Activated naive CD4-positive, alpha-beta T cell treated with anti-CD3 and anti-CD28 coated beads, Interleukin-2, amount 10 ng/mL, durations not matched to agents 7 days and 5 days (primary cell): ENCODE measurements around the gene EIF4G3.
"Not testable (repeated sequence)": the region's sequence is repeated elsewhere in the genome, so short reads cannot be mapped to it uniquely, and the experiment has no call there.

Source experiments
- CTCF ChIA-PET: fragments of 350-600 bp; sonication (Branson Sonifier 250); formaldehyde crosslinking; loops from one replicate; lab custom pipeline; 2021; ENCODE audit warnings: antibody characterized with exemption; lab: Charles Lee
- DNase-seq: peaks from one replicate; pipeline ENCODE4 v3.0.0-alpha.2; 2020
- H3K27ac Mint-ChIP-seq: one replicate; pipeline ENCODE4 v1.8.0; 2021; ENCODE audit warnings: mild to moderate bottlenecking, moderate library complexity, mixed read lengths
- H3K27me3 Mint-ChIP-seq: one replicate; pipeline ENCODE4 v1.8.0; 2021; ENCODE audit warnings: mild to moderate bottlenecking, mixed read lengths
- H3K36me3 Mint-ChIP-seq: one replicate; pipeline ENCODE4 v1.8.0; 2021; ENCODE audit warnings: mixed read lengths
- H3K4me1 Mint-ChIP-seq: one replicate; pipeline ENCODE4 v1.8.0; 2021; ENCODE audit warnings: mixed read lengths
- H3K4me3 Mint-ChIP-seq: one replicate; pipeline ENCODE4 v1.8.0; 2021; ENCODE audit warnings: mild to moderate bottlenecking, moderate library complexity, mixed read lengths
- H3K9me3 Mint-ChIP-seq: one replicate; pipeline ENCODE4 v1.8.0; 2021; ENCODE audit warnings: mixed read lengths

EIF4G3 gene

DNA sequence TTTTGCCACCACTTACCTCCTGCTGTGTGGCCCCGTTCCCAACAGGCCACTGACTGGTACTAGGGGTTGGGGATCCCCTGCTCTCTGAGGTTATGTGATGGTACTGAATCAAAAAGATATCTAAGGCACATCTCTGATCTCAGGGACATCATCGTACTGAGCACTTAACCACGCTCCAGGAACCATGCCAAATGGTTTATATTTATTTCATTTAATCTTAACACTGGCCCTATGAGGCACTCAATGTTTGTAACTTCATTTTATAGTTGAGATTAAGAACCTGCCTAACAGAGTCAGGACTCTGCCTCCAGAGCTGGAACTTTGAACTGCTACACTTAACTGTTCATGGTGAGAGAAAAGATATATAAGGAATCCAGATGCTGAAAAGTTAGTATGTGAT is 291.6 kb downstream of the EIF4G3 start:
- no peak for DNase-seq
- H3K4me1 Mint-ChIP-seq = no peaks in the 10 kb centered on the region
- peaks cover 1% of the 10 kb centered on the region for H3K36me3 Mint-ChIP-seq
- no peak overlapping the region for H3K4me3 Mint-ChIP-seq
- no peaks in the 10 kb centered on the region for H3K9me3 Mint-ChIP-seq
- no peaks in the 10 kb centered on the region for H3K27me3 Mint-ChIP-seq
- H3K27ac Mint-ChIP-seq = no peak overlapping the region
- CTCF ChIA-PET = no interaction called here

DNA sequence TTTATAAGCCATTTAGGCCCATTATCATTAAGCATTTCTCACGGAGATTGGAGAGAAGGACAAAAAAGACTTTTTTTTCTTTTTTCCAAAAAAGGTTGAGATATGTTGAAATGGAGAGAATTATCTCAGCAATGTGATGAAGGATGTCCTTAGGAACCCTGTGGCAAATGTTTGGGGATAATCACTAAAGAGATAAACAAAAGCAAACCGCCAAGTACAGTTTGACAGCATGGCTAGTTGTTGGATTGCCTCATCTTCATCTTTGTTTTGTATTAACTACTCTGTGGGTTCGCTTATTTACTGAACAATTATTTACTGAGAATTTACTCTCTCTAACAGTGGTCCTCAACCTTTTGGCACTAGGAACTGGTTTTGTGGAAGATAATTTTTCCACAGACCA is 292.2 kb downstream of the EIF4G3 start:
- H3K27ac Mint-ChIP-seq = no peak overlapping the region
- H3K36me3 Mint-ChIP-seq = peaks cover 1% of the 10 kb centered on the region
- no peak overlapping the region for H3K4me3 Mint-ChIP-seq
- no peaks in the 10 kb centered on the region for H3K27me3 Mint-ChIP-seq
- DNase-seq = no peak
- H3K9me3 Mint-ChIP-seq = no peaks in the 10 kb centered on the region
- CTCF ChIA-PET = no interaction called here
- no peaks in the 10 kb centered on the region for H3K4me1 Mint-ChIP-seq

DNA sequence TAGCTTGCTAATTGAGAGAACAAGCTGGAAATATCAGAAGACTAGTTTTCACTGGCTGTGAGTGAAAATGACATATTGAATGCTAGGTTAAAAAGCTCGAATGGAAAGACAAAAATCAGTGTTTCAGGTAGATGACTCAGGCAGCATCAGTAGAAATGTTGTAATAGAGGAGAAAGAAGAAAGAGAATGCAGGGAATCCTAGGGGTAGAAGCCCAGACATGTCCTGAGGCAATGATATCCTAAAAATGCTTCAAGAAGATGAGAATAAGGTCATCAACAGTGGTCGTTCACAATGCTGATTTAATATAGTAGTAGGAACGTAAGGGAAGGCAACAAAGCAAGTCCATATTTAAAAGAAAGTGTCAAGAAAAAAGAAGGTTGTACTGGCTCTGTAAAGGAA is 292.9 kb downstream of the EIF4G3 start:
- no peak for DNase-seq
- Mint-ChIP-seq H3K36me3 (peaks cover 4% of the 10 kb centered on the region), H3K9me3 (no peaks in the 10 kb centered on the region), H3K27ac (no peak overlapping the region), H3K27me3 (no peaks in the 10 kb centered on the region), H3K4me3 (no peak overlapping the region), H3K4me1 (no peaks in the 10 kb centered on the region)
- CTCF ChIA-PET = no interaction called here

DNA sequence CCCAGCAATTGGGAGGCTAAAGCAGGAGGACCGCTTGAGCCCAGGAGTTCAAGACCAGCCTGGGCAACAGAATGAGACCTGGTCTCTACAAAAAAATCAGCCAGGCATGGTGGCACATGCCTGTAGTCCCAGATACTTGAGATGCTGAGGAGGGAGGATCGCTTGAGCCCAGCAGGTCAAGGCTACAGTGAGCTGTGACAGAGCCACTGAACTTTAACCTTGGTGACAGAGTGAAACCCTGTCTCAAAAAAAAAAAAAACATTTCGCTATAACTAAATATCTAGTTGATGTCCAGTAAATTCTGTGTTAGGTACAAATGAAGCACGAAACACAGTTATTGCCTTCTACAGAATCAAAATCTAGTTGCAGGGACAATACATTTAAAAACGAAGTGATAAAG is 293.9 kb downstream of the EIF4G3 start:
- H3K27ac Mint-ChIP-seq = no peak overlapping the region
- CTCF ChIA-PET = no interaction called here
- peaks cover 10% of the 10 kb centered on the region for H3K36me3 Mint-ChIP-seq
- H3K27me3 Mint-ChIP-seq = no peaks in the 10 kb centered on the region
- H3K4me1 Mint-ChIP-seq = no peaks in the 10 kb centered on the region
- no peak overlapping the region for H3K4me3 Mint-ChIP-seq
- DNase-seq = no peak
- H3K9me3 Mint-ChIP-seq = no peaks in the 10 kb centered on the region

DNA sequence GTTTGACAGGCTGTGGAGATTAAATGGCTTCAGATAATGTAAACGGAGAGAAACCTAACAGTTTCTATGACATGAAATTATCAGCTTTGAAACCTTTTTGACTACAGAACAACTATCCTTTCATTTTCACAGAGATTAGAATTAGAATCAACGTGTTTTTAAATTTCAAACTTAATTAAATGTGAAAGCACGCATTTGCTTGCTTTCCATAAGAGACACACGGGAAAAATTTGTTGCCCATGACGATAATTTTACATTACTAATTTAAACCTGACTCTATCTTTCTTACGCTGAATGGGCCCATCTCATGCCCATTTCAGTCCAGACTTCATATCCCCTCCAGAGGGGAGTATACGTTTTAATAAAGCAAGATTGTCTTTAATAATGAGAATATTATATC is 297.9 kb downstream of the EIF4G3 start:
- Mint-ChIP-seq H3K9me3 (no peaks in the 10 kb centered on the region), H3K27me3 (no peaks in the 10 kb centered on the region), H3K27ac (no peak overlapping the region), H3K36me3 (peaks cover 18% of the 10 kb centered on the region), H3K4me1 (peaks cover 9% of the 10 kb centered on the region), H3K4me3 (no peak overlapping the region)
- no peak for DNase-seq
- CTCF ChIA-PET = no interaction called here

DNA sequence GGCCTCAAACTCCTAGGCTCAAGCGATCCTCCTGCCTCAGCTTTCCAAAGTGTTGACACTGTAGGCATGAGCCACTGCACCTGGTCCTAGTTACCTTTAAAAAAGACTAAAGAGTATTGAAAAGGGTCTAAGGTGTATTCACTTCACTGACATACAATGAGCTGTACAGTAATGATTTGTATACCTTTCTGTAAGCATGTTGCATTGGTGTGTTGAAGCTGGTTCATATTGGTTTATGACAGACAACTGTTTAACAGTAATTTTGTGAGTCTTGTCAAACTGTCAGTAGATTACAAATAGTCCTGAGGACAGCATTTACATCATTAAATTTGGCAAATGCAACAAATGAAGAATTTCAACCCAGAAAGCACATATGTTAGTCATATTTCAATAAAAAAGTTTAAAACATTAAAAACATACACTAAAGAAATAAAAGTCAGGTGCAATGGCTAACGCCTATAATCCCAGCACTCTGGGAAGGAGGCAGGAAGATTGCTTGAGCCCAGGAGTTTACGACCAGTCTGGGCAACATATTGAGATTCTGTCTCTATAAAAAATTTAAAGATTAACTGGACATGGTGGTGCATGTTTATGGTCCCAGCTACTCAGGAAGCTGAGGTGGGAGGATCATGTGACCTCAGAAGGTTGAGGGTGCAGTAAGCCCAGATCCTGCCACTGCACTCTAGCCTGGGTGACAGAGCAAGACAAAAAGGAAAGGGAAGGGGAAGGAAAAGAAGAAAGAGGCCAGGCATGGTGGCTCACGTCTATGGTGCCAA is 301.3 kb downstream of the EIF4G3 start:
- CTCF ChIA-PET = interaction anchor here (0.6 kb wide), 1 partner anchor 161 kb away, joined by 3 read pairs; no protein-coding TSS in a partner anchor

DNA sequence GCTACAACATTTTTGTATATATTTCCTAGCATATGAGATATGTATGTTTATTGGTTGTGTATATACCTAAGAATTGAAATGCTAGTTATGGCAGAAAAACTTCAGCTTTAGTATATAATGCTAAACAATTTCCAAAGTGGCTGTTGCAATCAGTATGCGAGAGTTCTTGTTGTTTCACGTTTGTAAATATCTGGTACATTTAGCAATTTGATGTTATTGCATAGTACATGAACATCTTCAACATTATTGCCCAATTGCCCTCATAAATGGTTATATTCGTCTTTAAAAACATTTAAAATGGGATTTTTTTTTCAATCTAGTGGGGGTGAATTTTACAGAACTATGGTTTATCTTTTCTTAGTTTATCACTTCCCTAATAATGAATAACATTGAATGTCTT is 303.4 kb downstream of the EIF4G3 start:
- Mint-ChIP-seq H3K9me3 (no peaks in the 10 kb centered on the region), H3K4me1 (peaks cover 15% of the 10 kb centered on the region), H3K27ac (no peak overlapping the region), H3K27me3 (no peaks in the 10 kb centered on the region), H3K36me3 (peaks cover 12% of the 10 kb centered on the region), H3K4me3 (no peak overlapping the region)
- DNase-seq = no peak
- CTCF ChIA-PET = no interaction called here

More for the DNA sequence above, 301.3 kb downstream of the EIF4G3 start:
- Mint-ChIP-seq H3K36me3 (peaks cover 20% of the 10 kb centered on the region), H3K9me3 (no peaks in the 10 kb centered on the region), H3K27ac (no peak overlapping the region), H3K4me1 (peaks cover 15% of the 10 kb centered on the region), H3K27me3 (no peaks in the 10 kb centered on the region), H3K4me3 (no peak overlapping the region)
- no peak for DNase-seq

DNA sequence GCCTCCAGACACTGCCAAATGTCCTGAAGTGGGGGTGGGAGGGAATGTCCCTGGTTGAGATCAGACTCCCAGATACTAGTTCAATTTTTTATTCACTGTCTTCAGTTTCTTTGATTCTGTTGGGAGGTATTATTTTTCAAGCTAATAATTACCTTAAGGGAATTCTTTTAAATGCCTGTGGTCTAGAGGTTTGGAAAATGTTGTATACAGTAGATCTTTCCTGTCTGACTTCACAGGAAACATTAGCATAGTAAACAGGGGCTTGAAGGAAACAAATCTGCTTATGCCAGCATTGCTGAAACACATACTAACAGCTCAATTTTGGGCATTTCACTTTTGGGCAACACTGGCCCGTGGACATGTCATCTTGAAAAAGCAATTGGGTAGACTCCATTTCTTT is 305.3 kb downstream of the EIF4G3 start:
- Mint-ChIP-seq H3K4me1 (peaks cover 15% of the 10 kb centered on the region), H3K36me3 (peaks cover 8% of the 10 kb centered on the region), H3K27ac (no peak overlapping the region), H3K27me3 (no peaks in the 10 kb centered on the region), H3K4me3 (no peak overlapping the region), H3K9me3 (no peaks in the 10 kb centered on the region)
- DNase-seq = no peak
- CTCF ChIA-PET = no interaction called here

DNA sequence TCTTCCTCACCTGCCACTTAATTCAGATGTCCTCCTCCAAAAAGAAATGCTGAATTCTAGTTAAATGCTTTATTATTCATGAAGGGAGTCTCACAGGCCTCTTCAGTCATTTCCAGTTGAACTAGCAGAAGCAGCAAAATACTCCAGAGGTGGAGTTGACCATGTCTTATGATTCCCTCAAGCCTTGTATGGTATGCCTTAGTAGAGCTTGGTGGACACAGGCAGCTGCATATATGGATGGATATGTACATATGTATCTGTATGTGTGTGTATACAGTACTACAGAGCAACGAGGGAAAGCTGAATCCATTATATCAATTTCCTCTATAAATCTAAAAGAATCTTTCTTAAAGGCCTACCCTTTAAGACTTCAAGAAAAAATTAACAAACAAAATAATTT is 306.0 kb downstream of the EIF4G3 start:
- Mint-ChIP-seq H3K4me3 (no peak overlapping the region), H3K9me3 (no peaks in the 10 kb centered on the region), H3K36me3 (peaks cover 8% of the 10 kb centered on the region), H3K27me3 (no peaks in the 10 kb centered on the region), H3K4me1 (peaks cover 13% of the 10 kb centered on the region), H3K27ac (no peak overlapping the region)
- DNase-seq = no peak
- CTCF ChIA-PET = no interaction called here

DNA sequence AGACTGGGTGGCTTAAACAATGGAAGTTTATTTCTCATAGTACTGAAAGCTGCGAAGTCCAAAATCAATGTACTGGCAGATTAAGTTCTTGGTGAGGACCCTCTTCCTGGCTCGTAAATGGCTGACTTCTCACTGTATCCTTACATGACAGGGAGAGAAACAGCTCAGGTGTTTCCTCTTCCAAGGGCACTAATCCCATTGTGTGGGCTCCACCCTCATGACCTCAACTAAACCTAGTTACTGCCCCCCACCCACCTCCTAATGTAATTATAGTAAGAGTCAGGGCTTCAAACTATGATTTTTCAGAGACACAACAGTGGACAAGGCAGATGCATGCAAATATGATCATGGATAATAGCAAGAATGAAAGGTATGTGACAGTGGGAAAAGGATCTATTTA is 308.4 kb downstream of the EIF4G3 start:
- Mint-ChIP-seq H3K9me3 (no peaks in the 10 kb centered on the region), H3K36me3 (peaks cover 7% of the 10 kb centered on the region), H3K27me3 (no peaks in the 10 kb centered on the region), H3K4me1 (peaks cover 5% of the 10 kb centered on the region), H3K4me3 (no peak overlapping the region), H3K27ac (no peak overlapping the region)
- no peak for DNase-seq
- CTCF ChIA-PET = no interaction called here

DNA sequence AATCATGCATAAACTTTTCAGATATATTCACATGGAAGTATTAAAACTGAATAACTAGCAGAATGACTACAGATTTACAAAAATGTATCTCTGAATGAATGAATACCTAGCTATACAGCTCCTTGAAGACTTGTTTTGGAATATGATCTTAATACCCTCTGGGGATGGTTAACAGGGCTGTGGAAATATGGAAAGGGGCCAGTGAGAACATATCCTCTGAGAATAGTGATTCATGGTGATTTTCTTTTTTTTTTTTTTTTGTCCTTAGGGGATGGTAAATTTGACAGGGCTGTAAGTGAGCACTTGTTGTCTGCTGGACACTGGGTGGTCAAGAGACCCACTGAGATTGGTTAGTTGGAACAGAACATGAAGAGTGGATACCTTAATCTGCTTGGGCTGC is 308.9 kb downstream of the EIF4G3 start:
- peaks cover 7% of the 10 kb centered on the region for H3K36me3 Mint-ChIP-seq
- peaks cover 1% of the 10 kb centered on the region for H3K4me1 Mint-ChIP-seq
- CTCF ChIA-PET = no interaction called here
- DNase-seq = no peak
- H3K9me3 Mint-ChIP-seq = no peaks in the 10 kb centered on the region
- H3K27me3 Mint-ChIP-seq = no peaks in the 10 kb centered on the region
- H3K27ac Mint-ChIP-seq = no peak overlapping the region
- no peak overlapping the region for H3K4me3 Mint-ChIP-seq

DNA sequence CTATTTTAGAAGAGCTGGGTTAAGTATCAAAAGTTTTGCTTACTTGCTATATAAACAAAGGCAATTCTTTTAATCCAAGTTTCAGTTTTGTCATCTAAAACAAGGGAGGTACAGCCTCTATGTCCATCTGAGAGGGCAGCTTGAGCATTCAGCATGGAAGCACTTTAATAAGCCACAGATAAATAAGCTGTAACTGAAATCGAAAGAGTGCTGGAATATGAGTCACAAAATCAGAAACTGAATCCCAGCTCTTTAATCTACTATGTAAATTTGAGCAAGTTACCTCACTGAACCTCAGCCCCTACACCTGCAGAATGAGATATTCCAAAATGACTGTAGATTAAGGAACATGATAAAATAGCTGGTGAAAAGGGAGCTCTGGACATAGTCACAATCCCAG is 309.6 kb downstream of the EIF4G3 start:
- Mint-ChIP-seq H3K36me3 (peaks cover 7% of the 10 kb centered on the region), H3K4me3 (no peak overlapping the region), H3K27me3 (no peaks in the 10 kb centered on the region), H3K27ac (no peak overlapping the region), H3K4me1 (no peaks in the 10 kb centered on the region), H3K9me3 (no peaks in the 10 kb centered on the region)
- CTCF ChIA-PET = no interaction called here
- DNase-seq = no peak

DNA sequence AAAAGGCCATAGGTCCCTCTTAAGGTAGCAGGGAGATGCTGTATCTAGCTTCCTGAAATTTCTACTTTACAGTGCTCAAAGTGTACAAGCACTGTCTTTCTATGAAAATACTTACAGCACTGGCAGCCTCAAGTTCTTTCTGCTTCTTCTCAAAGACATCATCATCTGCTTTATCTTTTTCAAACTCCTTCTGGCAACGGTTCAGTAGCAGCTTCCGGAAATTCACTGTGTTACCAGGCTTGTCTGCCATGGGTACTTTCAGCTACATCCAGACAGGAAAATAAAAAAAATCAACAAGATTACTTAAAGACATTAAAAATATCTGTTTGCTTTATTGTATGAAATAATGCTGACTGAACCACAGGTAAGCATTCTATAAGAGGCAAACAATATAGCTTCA is 311.7 kb downstream of the EIF4G3 start:
- no peak overlapping the region for H3K4me3 Mint-ChIP-seq
- H3K36me3 Mint-ChIP-seq = peaks cover 13% of the 10 kb centered on the region

DNA sequence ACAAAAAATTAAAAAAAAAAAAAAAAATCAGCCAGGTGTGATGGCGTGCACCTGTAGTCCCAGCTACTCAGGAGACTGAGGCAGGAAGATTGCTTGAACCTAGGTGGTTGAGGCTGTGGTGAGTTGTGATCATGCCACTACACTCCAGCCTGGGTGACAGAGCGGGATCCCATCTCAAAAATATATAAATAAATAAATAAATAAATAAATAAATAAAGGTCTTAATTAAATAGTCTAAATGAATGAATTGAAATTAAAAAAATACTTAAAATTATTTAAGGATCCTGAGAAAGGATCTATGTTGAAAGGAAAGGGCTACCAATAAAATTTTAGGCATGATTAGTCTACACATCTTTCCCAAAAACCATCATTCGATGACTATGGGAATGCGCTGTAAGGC is 322.2 kb downstream of the EIF4G3 start:
- no peak for DNase-seq
- Mint-ChIP-seq H3K36me3 (peaks cover 22% of the 10 kb centered on the region), H3K9me3 (no peaks in the 10 kb centered on the region), H3K4me3 (no peak overlapping the region), H3K4me1 (no peaks in the 10 kb centered on the region), H3K27ac (no peak overlapping the region), H3K27me3 (no peaks in the 10 kb centered on the region)
- CTCF ChIA-PET = no interaction called here

More for the DNA sequence above, 311.7 kb downstream of the EIF4G3 start:
- Mint-ChIP-seq H3K4me1 (no peaks in the 10 kb centered on the region), H3K27ac (no peak overlapping the region), H3K27me3 (no peaks in the 10 kb centered on the region), H3K9me3 (no peaks in the 10 kb centered on the region)
- no peak for DNase-seq
- CTCF ChIA-PET = no interaction called here

DNA sequence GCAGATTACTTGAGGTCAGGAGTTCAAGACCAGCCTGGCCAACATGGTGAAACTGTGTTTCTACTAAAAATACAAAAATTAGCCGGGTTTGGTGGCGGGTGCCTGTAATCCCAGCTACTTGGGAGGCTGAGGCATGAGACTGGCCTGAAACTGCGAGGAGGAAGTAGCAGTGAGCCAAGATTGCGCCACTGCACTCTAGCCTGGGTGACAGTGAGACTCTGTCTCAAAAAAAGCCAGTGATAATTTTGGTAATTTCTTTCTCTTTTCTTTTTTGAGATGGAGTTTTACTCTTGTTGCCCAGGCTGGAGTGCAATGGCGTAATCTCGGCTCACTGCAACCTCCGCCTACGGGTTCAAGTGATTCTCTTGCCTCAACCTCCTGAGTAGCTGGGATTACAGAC is 324.9 kb downstream of the EIF4G3 start:
- H3K4me1 Mint-ChIP-seq, H3K9me3 Mint-ChIP-seq, H3K4me3 Mint-ChIP-seq, H3K27ac Mint-ChIP-seq, H3K27me3 Mint-ChIP-seq, DNase-seq, CTCF ChIA-PET: not testable (repeated sequence)
- peaks cover 15% of the 10 kb centered on the region for H3K36me3 Mint-ChIP-seq
